ENCODE data around the gene RPS3.

The RPS3 gene

GRCh38 chr11:75420224-75421034 lies 21.1 kb downstream of the RPS3 start:
- no peak for DNase-seq

DNA sequence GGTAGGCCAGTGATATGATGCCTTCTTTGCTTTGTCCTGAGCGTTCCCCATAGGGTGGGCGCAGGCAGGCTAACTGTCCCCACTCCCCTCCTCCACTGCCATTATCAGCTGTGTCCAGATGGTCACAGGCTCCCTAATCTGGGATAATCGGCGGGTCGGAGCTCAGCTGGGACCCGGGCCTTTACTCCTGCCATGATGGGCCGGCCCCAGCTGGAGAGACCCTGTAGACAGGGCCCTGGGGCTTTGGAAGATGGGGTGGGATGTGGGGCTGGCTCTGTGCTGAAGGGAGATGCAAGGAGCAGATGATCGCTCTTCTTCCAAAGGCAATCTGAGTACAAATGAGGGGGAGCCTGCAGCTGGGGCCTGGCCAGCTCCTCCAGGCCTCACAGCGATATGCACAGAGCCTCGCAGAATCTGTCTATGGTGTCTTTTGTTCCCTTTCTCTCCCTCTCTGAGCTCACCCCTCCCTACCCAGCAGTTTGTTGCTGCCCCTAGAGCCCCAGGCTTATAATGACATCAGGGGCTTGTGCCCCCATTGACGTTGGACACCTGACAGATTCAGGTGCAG lies 21.8 kb downstream of the RPS3 start:
- no peak for DNase-seq

- no peak for DNase-seq
Measured at GRCh38 chr11:75421902-75422247, 22.6 kb downstream of the RPS3 start.

DNA sequence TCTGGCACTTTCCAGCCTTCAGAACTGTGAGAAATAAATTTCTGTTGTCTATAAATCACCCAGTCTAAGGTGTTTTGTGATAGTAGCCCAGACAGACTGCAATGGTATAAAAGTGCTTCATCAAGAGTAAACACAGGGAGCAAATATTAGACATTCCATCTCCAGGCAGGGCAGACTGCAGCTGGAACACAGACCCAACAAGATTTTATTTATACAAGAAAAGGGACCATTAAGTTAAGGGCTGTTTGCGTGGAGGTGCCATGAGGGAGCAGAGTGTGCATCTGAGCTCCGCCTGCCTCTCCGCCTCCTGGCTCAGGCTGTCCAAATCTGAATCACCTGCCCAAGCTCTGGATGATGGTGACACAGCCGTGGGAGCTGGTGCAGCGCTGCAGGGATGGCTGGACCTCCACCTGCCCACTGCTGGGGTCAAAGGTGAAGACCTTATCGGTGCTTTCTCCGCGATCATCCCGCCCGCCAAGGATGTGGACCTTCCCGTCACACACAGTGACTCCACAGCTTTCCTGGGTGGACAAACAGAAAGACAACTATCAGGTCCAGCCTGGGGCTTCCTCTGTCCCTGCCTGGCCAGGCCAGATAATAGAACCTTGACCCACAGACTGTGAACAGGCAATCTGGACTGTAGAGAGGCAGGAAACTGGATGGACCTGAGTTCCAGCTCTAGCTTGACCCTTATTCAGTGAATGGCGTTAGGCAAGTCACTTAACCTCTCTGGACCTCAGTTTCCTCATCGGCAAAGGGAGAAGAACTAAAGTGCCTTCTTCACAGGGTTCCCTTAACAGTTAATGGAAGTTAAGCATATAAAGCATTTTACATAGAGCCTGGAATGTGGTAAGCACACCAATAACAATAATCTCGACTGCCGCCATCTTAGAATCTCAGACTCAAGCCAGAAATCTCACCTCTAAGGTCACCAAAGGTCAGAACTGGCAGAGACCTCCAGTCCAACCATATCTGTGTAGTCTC lies 23.2 kb downstream of the RPS3 start:
- DNase-seq = no peak

- no peak for DNase-seq
Measured at GRCh38 chr11:75423721-75424120, 24.4 kb downstream of the RPS3 start.

DNA sequence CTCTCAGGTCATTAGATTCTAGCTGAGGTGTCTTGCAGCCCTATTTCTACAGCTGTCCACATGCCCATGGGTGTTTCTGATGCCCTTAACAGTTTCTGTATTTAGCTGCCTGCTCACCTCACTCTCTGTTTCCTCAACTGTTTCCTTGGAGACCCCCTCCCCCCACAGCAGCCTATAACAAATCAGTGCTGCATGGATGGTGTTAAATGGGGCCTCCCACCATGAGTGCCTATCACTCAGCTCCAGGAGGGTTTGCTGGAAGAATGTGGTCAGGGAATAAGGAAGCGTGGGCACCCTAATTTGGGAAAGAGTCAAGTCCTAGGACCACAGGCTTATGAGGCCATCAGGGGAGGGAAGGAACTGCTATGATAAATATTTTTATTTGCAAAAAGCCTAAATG lies 25.1 kb downstream of the RPS3 start:
- no peak for DNase-seq

DNA sequence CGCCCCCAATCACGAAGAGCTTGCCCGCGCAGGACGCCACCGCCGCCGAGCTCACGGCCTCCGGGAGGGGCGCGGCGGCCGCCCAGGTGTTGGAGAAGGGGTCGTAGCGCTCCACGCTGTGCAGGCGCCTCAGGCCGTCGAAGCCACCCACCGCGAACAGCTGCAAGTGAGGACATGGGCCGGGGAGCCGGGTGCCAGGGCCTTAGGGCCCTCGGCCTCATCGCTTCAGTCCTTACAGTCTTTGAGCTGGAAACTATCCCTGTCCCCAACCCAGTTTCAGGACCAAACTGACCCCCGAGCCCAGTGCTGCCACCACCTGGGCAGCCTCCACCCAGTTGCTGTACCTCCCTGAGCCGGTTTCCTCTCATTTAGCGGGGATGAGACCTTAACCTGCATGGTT lies 26.1 kb downstream of the RPS3 start:
- DNase-seq = no peak

DNA sequence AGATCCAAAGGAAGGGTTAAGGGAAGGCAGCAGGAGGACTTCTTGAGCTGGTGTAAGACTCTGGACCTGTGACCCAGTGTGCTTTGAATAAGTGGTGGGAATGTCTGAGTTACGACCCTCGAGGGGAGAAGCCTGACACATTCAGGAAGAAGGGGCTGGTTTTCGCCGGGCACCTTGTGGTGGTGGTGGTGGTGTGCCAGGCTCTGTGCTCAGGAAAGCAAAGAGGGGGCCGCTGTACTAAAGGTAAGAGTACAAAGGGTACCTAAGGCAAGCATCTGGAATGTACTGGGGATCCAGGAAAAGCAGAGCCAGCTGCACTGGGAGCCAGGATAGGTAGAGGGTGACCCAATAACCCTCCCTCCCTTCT lies 27.4 kb downstream of the RPS3 start:
- no peak for DNase-seq

GRCh38 chr11:75427181-75427580 lies 27.9 kb downstream of the RPS3 start:
- no peak for DNase-seq

DNA sequence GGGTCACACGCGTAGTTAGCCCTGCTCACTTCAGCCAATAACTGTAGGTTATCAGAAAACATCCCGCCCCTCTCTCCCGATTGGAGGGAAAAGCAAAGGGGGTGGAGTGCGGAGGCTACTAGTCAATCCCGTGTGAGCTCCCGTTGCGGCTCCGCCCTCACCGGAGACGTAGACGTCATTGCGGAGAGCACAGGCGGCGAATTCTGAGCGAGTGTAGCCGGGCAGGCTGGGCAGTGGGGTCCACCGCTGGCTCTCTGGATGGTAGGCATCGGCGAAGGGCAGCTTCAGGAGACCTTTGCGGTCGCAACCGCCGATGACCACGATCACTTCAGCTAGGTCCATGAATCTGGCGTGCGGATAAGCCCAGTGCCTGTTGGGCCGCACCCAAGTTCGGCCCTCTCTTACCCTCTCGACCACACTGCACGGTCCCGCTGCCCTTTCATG lies 29.0 kb downstream of the RPS3 start:
- peak; percentile 65 for DNase-seq

DNA sequence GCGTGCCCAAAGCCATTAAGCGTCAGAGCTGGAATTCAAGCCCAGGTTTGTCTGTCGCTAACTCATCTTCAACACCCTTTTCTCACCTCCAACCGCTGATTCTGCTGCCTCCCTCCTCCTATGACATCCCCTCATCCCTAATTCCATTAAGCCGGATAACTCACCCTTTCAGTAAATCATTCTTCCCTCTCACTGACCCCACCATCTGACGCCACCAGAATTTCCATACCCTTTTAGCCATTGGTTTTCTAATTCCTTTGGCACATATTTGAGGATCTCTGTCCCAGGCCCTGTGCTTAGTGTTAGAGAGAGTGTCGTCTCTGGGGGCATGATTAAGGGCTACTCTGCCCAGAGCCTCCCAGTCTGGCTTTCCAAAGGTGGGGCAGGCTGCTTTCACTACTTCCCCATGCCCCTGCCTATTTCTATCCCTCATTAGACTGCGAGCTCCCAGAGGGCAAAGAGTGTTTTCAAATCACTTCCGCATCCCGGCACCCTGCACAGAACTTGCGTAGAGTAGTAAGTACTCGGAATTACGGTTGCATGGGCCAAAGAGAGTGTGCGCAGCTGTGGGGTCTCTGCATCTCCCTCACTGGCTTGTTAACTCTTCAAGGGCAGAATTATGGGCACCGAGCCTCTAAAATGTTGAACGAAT lies 29.8 kb downstream of the RPS3 start:
- no peak for DNase-seq

GRCh38 chr11:75429641-75429901 lies 30.3 kb downstream of the RPS3 start:
- DNase-seq = no peak

GRCh38 chr11:75429902-75430713 lies 30.8 kb downstream of the RPS3 start:
- DNase-seq = no peak

DNA sequence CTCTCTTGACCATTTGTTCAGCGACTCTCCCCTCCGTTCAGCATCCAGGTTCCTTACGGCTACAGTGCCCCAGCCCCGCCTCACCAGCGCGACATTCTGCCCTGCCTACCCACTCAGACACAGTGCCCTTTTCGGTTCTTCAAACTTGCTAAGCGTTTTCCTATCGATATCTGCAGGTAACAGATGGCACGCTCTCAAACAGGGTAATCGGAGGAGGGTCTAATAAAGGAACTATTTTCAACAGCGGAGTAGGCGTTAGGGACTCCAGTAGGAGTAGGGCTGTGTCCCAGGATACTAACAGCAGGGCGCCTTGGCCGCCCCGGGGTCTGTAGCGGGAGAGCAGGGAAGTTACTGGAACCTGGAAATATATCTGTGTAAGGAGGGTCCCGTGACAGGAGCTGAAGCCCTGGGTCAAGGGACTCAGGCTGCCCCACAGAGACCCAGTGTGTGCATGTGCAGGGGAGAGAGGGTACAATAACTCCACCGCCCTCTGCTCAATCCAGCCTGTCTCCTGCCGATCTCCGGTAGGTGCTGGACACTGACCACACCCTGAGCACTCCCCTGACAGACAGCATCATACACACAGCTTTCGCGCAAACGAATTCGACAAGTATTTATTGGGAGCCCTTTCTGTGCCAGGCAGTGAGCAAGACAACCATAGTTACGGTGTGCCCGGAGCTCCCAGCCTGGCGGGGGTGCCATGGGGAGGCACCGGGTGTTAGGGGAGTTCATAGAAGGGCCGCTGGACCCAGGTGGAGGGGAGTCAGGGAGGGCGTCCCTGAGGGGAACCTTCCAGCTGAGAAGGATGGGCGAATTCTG lies 31.6 kb downstream of the RPS3 start:
- no peak for DNase-seq

DNA sequence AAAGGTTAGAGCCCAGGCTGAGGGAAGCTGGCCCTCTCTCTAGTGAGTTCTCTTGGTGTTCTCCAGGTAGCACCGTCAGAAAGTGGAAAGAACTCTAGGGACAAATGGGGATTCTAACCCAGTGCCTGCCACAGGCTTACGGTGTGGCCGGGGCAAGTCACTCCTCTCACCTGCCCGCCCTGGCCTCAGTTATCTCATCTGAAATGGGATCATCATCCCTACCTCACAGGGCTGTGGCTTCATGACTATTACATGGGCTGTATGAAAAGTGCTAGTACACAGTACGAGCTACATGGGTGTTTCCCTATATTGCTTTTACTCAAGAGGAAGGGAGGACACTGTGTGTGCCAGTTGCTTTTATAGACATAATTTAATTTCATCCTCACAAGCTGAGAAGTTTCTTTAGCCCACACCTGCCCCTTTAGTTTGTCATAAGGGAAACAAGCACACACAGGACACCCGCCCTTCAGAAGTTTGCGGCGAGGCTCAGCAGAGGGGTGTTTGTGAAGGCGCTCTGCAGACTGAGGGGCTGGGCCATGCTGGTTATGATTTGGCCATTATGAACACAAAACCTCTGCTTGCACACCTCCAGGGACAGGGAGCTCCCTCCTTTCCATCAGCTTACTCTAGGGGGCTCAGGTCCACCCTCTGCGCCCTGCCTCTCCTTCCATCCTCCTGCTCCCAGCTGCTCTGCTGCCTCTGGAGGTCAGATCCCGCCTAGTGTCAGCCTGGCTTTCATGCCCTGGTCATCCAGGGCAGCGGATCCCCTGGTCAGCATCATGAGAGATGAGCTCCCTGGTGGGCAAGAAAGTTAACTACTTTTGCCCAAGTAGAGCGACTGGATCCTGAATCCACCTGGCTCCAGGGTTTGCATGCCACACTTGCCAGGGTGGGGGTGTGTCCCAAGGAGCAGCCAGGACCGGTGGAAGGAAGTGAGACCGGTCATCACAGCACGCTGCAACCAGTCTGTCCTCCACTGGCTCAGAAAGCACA lies 32.5 kb downstream of the RPS3 start:
- no peak for DNase-seq

DNA sequence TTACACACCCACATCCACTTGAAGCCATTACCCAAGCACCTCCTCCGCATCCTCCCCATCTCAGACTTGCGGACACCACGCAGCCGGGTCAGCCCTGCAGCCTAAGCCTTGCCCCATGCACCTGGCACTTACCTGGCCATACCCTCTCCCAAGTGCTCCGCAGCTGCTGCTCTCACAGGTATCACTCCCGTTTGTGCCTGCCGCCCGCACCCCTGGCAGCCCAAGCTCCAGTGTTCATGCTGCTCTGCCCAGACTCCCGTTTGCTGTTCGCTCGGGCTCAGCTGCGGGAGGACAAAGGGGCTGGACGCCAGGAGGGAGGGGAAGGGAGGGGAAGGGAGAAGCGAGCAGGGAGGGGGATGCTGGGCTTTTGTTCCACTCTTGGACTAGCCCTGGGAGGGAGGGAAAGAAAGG lies 33.6 kb downstream of the RPS3 start, which contains the start of gene KLHL35:
TSS of gene KLHL35 (minus strand) at position 293 of the 411 bp plus-strand sequence. CDS start 2,574 bp downstream, outside the sequence.
- DNase-seq = no peak

GRCh38 chr11:75433443-75433842 lies 34.1 kb downstream of the RPS3 start:
- no peak for DNase-seq

GRCh38 chr11:75434051-75434450 lies 34.7 kb downstream of the RPS3 start:
- DNase-seq = no peak

DNA sequence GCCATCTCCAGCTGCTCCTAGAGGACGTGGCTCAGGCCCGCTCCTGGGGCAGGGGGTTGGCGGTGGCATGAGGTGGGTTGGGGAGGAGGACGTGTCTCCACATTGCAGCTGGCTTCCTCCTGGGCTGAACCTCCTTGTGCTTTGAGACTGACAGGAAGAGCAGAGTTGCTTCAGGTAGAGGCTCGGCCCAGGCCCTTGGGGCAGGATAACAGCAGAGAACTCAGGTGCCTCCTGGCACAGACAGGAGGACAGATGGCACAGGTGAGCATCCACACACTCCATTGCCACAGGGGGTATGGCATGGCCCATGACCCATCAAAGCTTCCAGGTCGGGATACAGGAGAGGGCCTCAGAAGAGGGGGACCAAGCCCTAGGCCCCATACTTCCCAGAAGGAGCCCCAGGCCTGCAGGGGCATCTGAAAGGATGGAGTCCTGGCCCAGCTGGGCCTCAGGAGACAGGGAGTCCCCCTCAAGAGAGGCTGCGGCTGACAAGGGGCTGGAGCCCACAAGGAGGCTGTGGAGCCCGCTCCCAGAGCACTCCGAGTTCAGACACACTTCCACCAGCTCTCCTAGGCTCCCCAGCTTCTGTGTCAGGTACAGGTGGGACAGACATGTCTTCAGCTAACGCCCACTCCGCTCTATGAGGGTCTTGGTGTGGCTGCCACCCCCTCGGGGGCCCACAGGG lies 35.7 kb downstream of the RPS3 start:
- DNase-seq = no peak

- DNase-seq = no peak
Measured at GRCh38 chr11:75435571-75435925, 36.2 kb downstream of the RPS3 start.
